Progenitor cell of endocrine pancreas (in vitro differentiated cells): ENCODE data around the gene TRIP6. TPM values are rescaled to one million over a fixed set of nuclear protein-coding genes. Genes with fewer than 3 reads are reported as not detected.

Experiments
- DNase-seq: peaks from one replicate; pipeline ENCODE4 v3.0.0; 2021; ENCODE audit warnings: low spot score; ENCODE audit not compliant: unreplicated experiment
- H3K27ac Mint-ChIP-seq: 2 replicates; pipeline ENCODE4 v1.8.0; 2021; ENCODE audit warnings: mild to moderate bottlenecking, moderate library complexity, mixed read lengths
- H3K27me3 Mint-ChIP-seq: 2 replicates; pipeline ENCODE4 v1.8.0; 2021; ENCODE audit warnings: mixed read lengths
- H3K36me3 Mint-ChIP-seq: 2 replicates; pipeline ENCODE4 v1.8.0; 2022; ENCODE audit warnings: mixed read lengths; ENCODE audit not compliant: insufficient read depth
- H3K4me1 Mint-ChIP-seq: 2 replicates; pipeline ENCODE4 v1.8.0; 2021; ENCODE audit warnings: low read depth, mixed read lengths
- H3K4me3 Mint-ChIP-seq: 2 replicates; pipeline ENCODE4 v1.8.0; 2021; ENCODE audit warnings: low read depth, mild to moderate bottlenecking, moderate library complexity, mixed read lengths
- H3K9me3 Mint-ChIP-seq: 2 replicates; pipeline ENCODE4 v1.8.0; 2021; ENCODE audit warnings: low read depth, mixed read lengths
- CTCF ChIP-seq: fragments of 200-600 bp; sonication (generic); IDR thresholded peaks from one replicate; pipeline ENCODE4 v1.5.0; 2021; ENCODE audit warnings: antibody characterized with exemption, mild to moderate bottlenecking; ENCODE audit not compliant: unreplicated experiment
- total RNA-seq: library from RNA; stranded (reverse); gene quantifications from 2 replicates; pipeline ENCODE4 v1.2.1, GENCODE V29; 2021

TRIP6 gene
- total RNA-seq, 1 donor from 2014 or later: 76.9 TPM

DNA sequence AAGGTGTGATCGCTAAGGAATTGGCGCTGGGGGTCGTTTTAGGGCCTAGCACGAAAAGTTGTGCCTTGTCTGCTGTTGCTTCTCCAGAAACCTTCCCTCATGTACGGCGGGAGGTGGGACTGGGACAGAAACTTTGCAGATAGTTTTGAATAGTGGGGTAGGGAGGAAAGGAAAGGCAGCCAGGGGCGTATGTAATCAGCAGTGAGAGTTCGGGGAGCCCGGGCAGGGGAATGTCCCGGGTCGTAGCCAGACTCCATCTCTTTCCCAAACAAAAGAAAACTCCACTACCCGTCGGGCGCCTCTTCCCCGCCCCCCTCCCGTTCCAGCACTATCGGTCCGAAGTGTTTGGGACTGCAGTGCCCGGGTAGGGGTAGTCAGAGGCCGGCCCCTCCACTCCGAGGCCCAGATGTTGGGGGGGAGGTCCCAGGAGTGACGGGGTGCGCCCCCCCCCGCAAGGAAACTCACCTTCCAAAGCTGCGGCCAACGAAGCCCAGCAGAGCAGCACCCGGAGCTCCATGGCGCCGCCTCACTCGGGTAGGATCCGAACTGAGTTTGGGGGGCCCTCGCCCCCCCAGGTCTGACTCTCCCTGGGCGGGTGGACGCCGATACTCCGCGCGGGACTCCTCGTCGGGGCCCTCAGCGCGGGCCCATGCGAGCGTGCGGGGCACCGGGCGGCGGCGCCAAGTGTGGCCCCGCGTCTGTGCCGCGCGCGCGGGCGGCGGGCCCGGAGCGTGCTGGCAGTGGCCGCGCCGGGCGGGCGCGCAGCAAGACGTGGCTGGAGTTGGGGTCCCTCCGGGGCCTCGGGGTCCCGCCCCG is 40.5 kb upstream of the TRIP6 start:
- Mint-ChIP-seq H3K36me3 (peaks cover 3% of the 10 kb centered on the region), H3K4me1 (peaks cover 32% of the 10 kb centered on the region), H3K4me3 (peak overlapping the region; percentile 99), H3K27me3 (no peaks in the 10 kb centered on the region), H3K9me3 (no peaks in the 10 kb centered on the region), H3K27ac (peak overlapping the region; percentile 98)
- no peak for DNase-seq
- no peak for TF ChIP-seq CTCF

DNA sequence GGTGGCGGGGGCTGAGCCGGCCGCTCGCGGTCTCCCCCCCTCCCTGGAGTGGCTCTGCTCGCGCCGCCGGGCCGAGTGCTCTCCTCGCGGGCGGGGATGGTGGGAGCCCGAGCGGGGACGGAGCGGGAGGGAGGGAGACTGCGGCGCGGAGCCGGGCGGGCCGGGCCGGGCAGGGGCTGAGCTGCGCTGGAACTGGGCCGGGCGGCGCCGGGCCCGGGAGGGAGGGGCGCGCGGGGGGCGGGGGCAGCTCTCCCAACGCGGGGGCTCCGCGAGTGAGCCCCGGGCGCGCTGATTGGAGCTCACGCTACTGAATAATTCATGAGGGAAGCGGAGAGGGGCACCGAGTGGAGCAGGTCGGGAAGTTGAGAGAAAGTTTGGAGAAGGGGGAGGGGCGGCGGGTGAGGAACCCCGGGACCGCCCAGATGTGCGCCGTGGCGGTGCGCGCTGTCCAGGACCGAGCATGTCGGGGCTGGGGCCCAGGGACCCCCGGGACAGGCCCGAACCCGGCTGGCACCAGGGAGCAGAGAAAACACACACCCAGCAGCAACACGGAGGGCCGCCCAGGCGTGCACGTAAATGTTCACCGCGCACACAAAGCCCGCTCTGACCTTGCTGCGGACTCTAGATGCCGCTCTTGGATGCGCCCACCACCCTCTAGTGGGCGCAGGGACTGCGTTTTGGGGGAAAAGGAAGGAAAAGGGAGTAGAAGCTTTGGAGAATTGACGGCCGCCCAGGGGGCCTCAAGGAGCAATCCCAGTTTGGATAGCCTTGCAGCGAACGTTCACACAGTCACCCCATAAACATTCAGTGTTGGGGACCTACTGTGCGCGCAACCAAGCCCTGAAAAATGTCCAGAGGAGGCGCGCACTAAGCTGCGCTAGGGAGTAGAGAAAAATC is 39.6 kb upstream of the TRIP6 start, which contains the start of gene EPHB4:
TSS of gene EPHB4 (minus strand) at position 194 of the 897 bp plus-strand sequence. CDS start 493 bp downstream, outside the sequence.
- Mint-ChIP-seq H3K9me3 (no peaks in the 10 kb centered on the region), H3K36me3 (peaks cover 3% of the 10 kb centered on the region), H3K4me1 (peaks cover 37% of the 10 kb centered on the region), H3K27ac (peak within 1 kb of the TSS; percentile 99), H3K27me3 (no peaks in the 10 kb centered on the region), H3K4me3 (peak within 1 kb of the TSS; percentile 99)
- DNase-seq: peak; percentile 84
- TF ChIP-seq CTCF: peak; percentile 64

DNA sequence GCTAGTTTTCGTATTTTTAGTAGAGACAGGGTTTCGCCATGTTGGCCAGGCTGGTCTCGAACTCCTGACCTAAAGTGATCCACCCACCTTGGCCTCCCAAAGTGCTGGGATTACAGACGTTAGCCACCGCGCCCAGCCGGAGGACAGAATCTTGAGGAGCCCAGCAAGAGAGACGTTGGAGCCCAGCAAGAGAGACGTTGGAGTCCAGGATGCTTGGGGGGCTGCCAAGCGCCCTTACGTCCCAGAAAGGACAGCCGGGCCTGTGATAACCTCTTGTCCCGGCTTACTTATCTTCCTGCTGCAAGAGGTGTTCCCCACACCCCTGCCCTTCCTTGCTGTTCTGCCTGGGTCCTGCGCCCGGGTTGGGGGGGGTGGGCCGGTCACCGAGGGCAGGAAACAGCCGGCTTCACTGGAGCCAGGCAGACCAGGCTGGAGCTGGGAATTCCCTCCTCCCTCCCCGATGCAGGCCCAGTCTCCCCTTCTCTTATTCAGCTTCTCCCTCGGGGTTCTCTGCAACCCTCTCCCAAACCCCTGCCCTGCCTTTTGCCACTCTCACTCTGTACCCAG is 38.0 kb upstream of the TRIP6 start:
- DNase-seq: no peak
- peaks cover 40% of the 10 kb centered on the region for H3K4me1 Mint-ChIP-seq
- no peaks in the 10 kb centered on the region for H3K27me3 Mint-ChIP-seq
- H3K4me3 Mint-ChIP-seq: peak overlapping the region; percentile 94
- no peaks in the 10 kb centered on the region for H3K9me3 Mint-ChIP-seq
- H3K27ac Mint-ChIP-seq: peak overlapping the region; percentile 89
- peaks cover 2% of the 10 kb centered on the region for H3K36me3 Mint-ChIP-seq
- TF ChIP-seq CTCF: no peak

- no peak for TF ChIP-seq CTCF
- H3K4me1 Mint-ChIP-seq: peaks cover 34% of the 10 kb centered on the region
- peak overlapping the region; percentile 89 for H3K27ac Mint-ChIP-seq
- no peak overlapping the region for H3K4me3 Mint-ChIP-seq
- peaks cover 1% of the 10 kb centered on the region for H3K36me3 Mint-ChIP-seq
- DNase-seq: no peak
- no peaks in the 10 kb centered on the region for H3K27me3 Mint-ChIP-seq
- H3K9me3 Mint-ChIP-seq: no peaks in the 10 kb centered on the region
Measured at GRCh38 chr7:100830396-100830795, 36.8 kb upstream of the TRIP6 start.

- Mint-ChIP-seq H3K4me3 (no peak overlapping the region), H3K27ac (peak overlapping the region; percentile 89), H3K4me1 (peaks cover 42% of the 10 kb centered on the region), H3K9me3 (no peaks in the 10 kb centered on the region), H3K36me3 (no peaks in the 10 kb centered on the region), H3K27me3 (no peaks in the 10 kb centered on the region)
- DNase-seq: no peak
- TF ChIP-seq CTCF: no peak
Measured at GRCh38 chr7:100832281-100832633, 34.9 kb upstream of the TRIP6 start.
